ENCODE data around the gene ZDHHC19.

The ZDHHC19 gene

GRCh38 chr3:196203846-196204245, 7.4 kb downstream of the ZDHHC19 start:
- H3K27ac ChIP-seq, result no peak overlapping the region
- TF ChIP-seq CTCF (conservative IDR thresholded peaks at IDR 0.05), result no peak

- H3K27ac ChIP-seq, result no peak overlapping the region
- no peak for TF ChIP-seq CTCF (conservative IDR thresholded peaks at IDR 0.05)
Measured at GRCh38 chr3:196202516-196202970, 8.7 kb downstream of the ZDHHC19 start.

- 0 out of 2 replicates have a peak, but pooled peaks have one; percentile 9 for TF ChIP-seq CTCF (conservative IDR thresholded peaks at IDR 0.05)
- no peak overlapping the region for H3K27ac ChIP-seq
Measured at GRCh38 chr3:196198771-196199753, 12.1 kb downstream of the ZDHHC19 start.

GRCh38 chr3:196198081-196198675, 13.0 kb downstream of the ZDHHC19 start:
- no peak for TF ChIP-seq CTCF (conservative IDR thresholded peaks at IDR 0.05)
- H3K27ac ChIP-seq, result no peak overlapping the region

GRCh38 chr3:196197524-196197923, 13.7 kb downstream of the ZDHHC19 start:
- no peak overlapping the region for H3K27ac ChIP-seq
- TF ChIP-seq CTCF (conservative IDR thresholded peaks at IDR 0.05), result no peak

- no peak overlapping the region for H3K27ac ChIP-seq
- no peak for TF ChIP-seq CTCF (conservative IDR thresholded peaks at IDR 0.05)
Measured at GRCh38 chr3:196195664-196196265, 15.4 kb downstream of the ZDHHC19 start.

GRCh38 chr3:196194542-196194915, 16.7 kb downstream of the ZDHHC19 start:
- no peak for TF ChIP-seq CTCF (conservative IDR thresholded peaks at IDR 0.05)
- 0 out of 2 replicates have a peak overlapping the region, but pooled peaks have one; percentile 25 for H3K27ac ChIP-seq

All from VCaP (cell line).